Neural cell (in vitro differentiated cells): ENCODE measurements around the gene C10orf105.

Experiments
- CTCF ChIP-seq: fragments of 450-650 bp; IDR thresholded peaks from 2 replicates; pipeline ENCODE4 v1.5.1; 2014; ENCODE audit warnings: antibody characterized with exemption, mild to moderate bottlenecking, moderate library complexity; ENCODE audit not compliant: poor library complexity, severe bottlenecking
- EP300 ChIP-seq: fragments of 450-650 bp; conservative IDR thresholded peaks from 2 replicates; pipeline ENCODE4 v1.6.1; 2014; ENCODE audit warnings: antibody characterized with exemption, mild to moderate bottlenecking, moderate library complexity; ENCODE audit not compliant: poor library complexity, severe bottlenecking
- POLR2AphosphoS5 ChIP-seq: IDR thresholded peaks from 2 replicates; pipeline ENCODE4 v1.6.1; 2012
- RAD21 ChIP-seq: fragments of 450-650 bp; conservative IDR thresholded peaks from 2 replicates; pipeline ENCODE4 v1.6.1; 2014; ENCODE audit warnings: antibody characterized with exemption, mild to moderate bottlenecking, moderate library complexity
- SMC3 ChIP-seq: fragments of 450-650 bp; conservative IDR thresholded peaks from 2 replicates; pipeline ENCODE4 v1.6.1; 2014; ENCODE audit warnings: antibody characterized with exemption, mild to moderate bottlenecking, moderate library complexity; ENCODE audit not compliant: poor library complexity

- TF ChIP-seq CTCF (no peak), POLR2AphosphoS5 (no peak), EP300 (no peak), SMC3 (no peak), RAD21 (no peak)
These were observed 28.2 kb downstream of the C10orf105 start for GRCh38 chr10:71691405-71691804.
